PC-9 (cell line): ENCODE measurements around the gene KIF27.

ENCODE experiments used
- EZH2 ChIP-seq: fragments of 200-600 bp; sonication (generic); IDR thresholded peaks from 2 replicates; pipeline ENCODE4 v1.8.0; 2017; ENCODE audit warnings: antibody characterized with exemption, low read depth
- TF ChIP-seq, protein P1 (sequence below): fragments of 200-600 bp; sonication (generic); conservative IDR thresholded peaks from 2 replicates; pipeline ENCODE4 v1.6.1; 2017; ENCODE audit warnings: mixed run types, antibody characterized with exemption, mild to moderate bottlenecking, moderate library complexity

GRCh38 chr9:83932851-83933250, 11.6 kb upstream of the KIF27 start:
- no peak for TF ChIP-seq EZH2
- TF ChIP-seq, protein P1, sequence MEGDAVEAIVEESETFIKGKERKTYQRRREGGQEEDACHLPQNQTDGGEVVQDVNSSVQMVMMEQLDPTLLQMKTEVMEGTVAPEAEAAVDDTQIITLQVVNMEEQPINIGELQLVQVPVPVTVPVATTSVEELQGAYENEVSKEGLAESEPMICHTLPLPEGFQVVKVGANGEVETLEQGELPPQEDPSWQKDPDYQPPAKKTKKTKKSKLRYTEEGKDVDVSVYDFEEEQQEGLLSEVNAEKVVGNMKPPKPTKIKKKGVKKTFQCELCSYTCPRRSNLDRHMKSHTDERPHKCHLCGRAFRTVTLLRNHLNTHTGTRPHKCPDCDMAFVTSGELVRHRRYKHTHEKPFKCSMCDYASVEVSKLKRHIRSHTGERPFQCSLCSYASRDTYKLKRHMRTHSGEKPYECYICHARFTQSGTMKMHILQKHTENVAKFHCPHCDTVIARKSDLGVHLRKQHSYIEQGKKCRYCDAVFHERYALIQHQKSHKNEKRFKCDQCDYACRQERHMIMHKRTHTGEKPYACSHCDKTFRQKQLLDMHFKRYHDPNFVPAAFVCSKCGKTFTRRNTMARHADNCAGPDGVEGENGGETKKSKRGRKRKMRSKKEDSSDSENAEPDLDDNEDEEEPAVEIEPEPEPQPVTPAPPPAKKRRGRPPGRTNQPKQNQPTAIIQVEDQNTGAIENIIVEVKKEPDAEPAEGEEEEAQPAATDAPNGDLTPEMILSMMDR: no peak
